ENCODE data around the gene STX8.

The STX8 gene

GRCh38 chr17:9228408-9229159 lies 347.0 kb downstream of the STX8 start:
- DNase-seq (ENCODE audit: low read depth in 2 of 2): no peak

DNA sequence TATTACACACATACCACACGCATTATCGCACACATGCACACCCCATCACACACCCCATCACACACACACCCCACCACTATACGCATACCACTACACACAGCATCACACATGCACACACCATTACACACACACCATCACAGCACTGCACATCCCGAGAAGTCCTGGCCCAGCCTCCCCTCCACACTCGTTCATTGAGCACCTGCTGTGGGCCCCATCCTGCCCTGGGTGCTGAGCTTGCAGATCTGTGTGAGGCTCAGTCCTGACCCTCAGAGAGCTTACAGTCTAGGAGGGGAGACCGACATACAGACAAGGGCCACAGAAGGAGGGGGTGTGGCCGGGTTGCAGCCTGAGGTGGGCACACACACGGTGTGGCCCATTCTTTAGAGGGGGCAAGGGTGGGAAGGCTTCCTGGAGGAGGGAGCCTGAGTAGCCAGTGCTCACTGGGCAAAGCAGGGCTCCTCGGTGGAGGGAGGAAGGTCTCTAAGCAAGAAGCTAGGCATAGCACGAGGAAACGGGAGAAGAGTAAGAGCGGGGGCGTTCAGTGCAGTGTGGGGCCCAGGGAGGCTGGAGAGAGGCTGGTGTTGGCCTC lies 347.7 kb downstream of the STX8 start:
- DNase-seq (ENCODE audit: low read depth in 2 of 2): no peak

DNA sequence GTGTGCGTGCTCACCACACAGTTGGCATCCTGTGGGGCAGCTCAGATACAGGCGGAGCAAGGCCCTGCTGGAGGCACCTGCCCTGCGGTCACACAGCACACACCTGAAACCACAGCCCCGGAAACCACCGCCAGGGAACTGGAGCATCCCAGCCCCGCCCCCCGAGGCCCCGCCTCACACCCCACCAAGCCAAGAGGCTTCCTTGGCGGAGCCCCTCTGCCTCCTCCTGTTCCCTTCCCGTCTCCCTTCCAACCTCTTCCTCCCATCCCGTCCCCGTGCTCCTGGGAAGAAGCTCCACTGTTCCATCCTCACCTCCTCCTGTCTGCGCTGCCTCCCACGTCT lies 348.9 kb downstream of the STX8 start:
- no peak for DNase-seq (ENCODE audit: low read depth in 2 of 2)

DNA sequence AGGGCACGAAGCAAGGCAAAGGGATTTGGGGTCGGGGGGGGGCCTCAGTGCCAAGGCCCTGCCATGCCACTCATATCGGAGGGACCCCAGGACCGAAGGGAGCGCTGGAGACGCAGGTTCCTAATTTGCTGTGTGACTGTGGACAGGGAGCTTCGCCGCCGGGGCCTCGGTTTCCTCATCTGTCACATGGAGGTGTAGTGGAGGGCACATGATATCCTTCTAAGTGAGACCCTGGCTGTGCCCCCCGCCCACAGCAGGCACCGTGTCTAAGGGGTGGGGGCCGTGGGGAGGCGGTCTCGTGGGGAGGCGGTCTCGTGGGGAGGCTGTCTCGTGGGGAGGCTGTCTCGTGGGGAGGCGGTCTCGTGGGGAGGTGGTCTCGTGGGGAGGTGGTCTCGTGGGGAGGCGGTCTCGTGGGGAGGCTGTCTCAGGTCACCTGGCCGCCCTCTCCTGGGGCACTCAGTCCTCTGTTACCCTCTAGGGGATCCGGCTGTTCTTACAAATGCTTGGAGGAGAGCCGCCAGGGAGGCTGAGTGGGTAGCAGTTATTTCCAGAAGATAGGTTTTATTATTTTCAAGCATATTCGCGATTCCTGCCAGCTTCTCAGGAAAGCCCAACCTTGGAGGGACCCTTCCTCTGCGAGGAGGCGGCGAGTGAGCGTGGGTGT lies 349.4 kb downstream of the STX8 start:
- no peak for DNase-seq (ENCODE audit: low read depth in 2 of 2)

DNA sequence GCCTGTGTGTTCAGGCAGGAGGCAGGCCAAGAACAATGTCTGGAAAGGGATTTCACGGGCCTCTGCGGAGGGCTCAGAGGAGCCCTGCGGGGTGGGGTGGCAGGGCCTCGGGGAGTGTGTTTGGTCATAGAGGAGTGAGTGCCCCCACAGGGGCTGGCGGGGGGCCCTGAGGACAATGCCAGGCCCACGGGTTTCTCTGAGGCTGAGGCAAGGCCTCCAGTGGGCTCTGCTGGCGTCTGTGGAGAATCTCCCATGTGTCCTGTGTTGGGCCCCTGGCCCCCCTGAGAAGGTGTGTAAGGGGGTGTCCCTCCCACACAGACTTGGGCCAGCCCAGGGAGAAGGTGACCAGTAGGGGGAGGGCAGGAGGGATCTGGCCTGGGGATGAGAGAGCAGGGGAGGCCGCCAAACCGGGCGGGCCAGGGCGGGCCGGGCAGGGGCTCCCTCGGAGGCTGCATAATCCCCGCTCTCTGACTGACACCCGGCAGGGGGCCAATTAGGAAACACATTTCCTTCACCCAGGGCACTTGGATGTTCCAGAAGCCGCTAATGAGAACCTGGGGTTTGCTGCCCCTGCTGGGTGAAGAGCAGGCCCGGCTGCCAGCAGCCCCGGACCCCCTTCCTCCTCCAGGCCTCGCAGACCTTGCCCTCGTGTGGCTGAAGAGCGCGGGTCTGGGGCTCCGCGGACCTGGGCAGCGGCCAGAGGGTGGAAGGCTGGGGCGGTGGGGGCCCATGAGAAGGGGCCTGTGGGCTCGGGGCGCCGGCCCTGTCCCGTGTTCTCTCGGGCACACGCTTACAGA lies 350.1 kb downstream of the STX8 start:
- no peak for DNase-seq (ENCODE audit: low read depth in 2 of 2)

GRCh38 chr17:9224485-9224884 lies 351.1 kb downstream of the STX8 start:
- DNase-seq (ENCODE audit: low read depth in 2 of 2): no peak

DNA sequence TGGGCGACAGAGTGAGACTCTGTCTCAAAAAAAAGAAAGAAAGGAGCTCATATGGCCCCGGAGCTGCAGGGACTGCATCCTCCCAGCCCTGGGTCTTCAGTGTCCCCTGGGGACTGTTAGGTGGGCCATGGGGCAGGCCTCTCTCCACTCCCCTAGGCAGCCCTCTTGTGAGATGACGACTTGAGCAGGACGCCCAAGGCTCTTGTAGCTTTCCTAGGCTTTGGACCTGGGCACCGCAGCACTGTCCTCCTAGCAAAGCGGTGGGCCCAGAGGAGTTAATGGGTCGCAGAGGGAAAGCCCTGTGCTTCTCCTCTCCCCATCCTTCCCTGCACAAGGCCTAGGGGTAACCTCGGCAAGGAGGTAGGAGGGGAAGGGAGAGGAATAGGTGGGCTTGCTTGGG lies 352.1 kb downstream of the STX8 start:
- DNase-seq (ENCODE audit: low read depth in 2 of 2): no peak

DNA sequence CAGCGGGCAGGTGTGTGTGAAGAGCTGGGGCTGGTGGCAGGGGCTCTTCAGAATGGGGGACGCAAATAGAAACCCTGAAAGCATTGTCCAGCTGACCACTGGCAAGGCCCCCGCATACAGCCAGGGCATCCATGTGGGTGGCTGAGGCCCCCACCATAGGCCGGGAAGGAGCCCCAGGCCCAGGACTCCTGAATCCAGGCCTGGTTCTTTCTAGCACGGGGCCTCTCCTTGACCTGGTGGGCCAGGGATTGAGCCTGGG lies 353.8 kb downstream of the STX8 start:
- DNase-seq (ENCODE audit: low read depth in 2 of 2): no peak

DNA sequence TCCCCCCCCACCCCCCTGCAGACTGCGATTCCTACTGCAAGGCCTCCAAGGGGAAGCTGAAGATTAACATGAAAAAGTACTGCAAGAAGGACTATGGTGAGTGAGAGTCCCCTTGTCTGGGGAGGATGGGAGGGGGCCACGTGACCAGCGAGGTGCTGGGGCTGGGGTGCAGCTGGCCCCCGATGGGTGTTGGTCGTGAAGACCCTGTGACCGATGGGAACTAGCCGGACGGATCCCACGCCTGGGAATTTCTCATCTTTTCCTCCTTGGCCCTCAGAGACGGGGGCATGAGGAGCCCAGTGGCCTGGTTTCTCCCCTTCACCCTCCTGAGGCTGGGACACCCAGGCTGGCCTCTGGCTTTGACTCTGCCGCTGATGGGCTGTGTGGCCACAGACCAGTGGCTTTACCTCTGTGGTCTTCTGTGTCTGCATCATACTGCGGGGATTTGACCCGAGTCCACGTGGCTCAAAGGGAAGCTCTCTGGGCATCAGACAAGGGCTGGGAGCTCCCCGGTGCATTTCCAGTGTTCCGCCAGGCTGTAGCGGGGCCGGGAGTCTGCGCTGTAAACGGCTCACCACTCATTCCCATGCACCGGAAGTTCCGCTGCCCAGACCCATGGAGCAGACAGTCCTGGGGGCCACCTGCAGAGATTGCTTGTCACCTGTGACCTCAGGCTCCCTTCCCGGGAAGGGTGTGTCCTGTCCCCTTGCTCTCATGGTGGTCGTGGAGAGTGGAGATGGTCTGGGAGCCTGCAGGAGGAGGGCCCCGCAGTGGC lies 354.3 kb downstream of the STX8 start:
- DNase-seq (ENCODE audit: low read depth in 2 of 2): no peak

DNA sequence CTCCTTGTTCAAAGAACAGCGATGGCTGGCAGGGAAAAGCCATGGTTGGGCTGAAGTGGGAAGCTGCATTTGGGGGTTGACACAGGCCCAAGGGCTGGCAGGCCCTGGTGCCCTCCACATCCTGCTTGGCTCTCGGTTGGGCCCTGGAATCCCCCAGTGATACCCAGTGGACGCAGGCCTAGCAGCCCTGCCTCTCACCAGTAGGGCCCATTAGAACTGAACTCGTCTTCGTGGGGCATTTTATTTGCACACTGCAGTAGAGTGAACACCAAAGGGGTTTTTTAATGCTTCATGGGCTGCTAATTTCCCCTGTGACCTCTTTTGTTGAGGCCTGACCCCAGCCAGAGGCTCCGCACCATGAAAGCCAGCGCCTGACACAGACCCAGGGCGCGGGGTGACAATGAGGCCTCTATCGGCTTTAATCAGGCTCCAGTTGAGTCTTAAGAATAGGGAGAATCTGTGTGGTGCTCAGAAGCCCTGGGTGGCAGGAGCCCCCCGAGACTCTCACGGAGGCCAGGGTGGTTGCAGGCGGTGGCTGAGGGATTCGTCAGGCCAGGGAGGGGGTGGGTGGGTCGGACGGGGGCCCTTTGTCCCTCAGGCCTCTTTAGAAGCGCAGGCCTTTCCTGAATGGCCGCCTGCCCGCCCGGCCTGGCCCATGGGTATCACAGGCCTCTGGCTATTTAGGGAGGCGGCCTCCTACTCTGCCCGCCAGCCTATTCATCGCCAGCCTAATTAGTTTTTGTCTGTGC lies 355.0 kb downstream of the STX8 start:
- no peak for DNase-seq (ENCODE audit: low read depth in 2 of 2)

DNA sequence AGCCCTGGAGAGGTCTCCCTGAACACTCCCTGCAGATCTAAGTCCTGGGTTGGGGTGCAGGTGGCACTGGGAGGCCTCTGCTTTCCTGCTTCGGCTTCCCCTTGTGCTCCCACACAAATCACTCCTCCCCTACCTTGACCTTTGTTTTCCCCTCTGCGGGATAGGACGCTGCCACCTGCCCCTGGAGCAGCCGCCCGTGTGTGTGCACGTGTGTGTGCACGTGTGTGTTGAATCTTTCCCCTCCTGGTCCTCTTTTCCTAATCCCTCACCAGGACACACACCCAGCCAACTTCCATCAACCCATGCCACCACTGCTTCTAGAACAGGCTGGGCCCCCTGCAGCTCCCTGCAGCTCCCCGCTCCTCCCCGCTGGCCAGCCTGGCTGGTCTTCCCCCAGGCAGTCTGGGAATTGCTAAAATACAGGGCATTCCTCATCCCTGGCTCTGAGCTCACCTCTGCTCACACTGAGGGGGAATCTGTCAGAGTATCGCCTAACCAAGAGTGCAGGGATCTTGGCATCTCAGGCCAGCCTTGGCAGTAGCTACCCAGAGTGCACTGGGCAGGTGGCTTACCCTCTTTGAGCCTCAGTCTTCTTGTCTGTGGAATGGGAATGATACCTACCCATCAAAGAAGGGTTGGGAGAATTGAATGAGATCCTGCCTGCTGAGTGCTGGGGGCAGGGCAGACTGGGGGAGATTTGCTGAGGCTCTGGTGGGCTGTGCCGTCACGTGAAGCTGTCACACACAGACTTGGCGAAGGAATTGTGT lies 355.8 kb downstream of the STX8 start:
- no peak for DNase-seq (ENCODE audit: low read depth in 2 of 2)

- no peak for DNase-seq (ENCODE audit: low read depth in 2 of 2)
Measured at GRCh38 chr17:9218911-9219310, 356.7 kb downstream of the STX8 start.

- no peak for DNase-seq (ENCODE audit: low read depth in 2 of 2)
Measured at GRCh38 chr17:9218064-9218635, 357.5 kb downstream of the STX8 start.

DNA sequence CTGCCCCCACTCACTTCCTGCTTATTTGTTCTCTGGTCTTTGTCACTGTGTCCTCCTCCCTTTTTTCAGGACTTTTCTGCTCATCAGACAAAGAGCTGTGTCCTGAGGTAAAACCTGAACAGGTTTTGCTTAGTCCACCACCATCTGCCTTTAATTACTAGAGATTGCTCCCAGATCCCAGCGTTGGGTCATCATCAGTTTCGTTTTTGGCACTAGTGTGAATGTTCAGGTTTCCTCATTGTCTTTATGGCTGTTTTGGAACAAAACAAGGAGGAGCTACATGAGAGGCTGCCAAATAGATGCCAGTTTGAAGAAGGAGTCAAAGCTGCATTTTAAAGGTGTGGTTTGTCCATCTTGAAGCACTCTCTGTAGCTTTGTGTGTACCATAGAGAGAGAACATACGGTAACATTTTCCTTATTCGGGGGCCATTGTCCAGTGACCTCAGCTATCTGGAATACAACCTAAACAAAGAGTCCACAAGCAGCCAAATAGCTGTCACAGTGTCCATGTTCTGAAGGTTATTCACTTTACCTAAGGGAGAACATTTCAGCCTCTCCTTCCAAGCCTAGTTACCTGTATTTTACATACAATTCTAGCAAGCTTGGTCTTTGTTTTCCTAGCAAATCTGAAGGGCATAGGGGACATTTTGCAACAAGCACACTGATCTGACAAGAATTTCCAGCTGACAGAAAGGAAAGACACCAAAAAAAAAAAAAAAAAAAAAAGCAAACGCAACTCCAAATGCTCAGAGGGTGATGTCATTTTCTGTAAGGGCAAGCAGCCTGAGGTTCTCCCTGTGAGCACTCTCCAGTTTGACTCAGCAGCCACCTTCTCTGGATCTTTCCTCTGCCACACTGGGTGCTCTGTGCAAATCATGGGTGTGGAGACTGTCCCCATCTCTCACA lies 358.2 kb downstream of the STX8 start:
- DNase-seq (ENCODE audit: low read depth in 2 of 2): no peak

GRCh38 chr17:9215465-9215864 lies 360.2 kb downstream of the STX8 start:
- DNase-seq (ENCODE audit: low read depth in 2 of 2): no peak

DNA sequence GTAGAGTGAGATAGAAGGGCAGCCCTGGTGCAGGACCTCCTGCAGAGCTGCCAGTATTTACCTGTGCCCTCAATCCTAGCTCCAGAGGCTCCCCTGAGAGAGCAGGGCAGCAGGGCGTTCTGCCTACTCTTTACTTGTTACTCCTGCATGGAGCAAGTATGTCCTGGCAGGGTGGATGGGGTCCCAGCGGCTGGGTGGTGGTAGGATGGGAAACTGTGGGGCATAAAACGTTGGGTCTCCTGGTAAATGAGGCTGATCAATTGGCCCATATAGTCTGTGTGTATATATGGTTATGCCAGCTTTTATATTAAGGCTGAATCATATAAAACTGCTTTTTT lies 362.3 kb downstream of the STX8 start:
- DNase-seq (ENCODE audit: low read depth in 2 of 2): no peak

GRCh38 chr17:9212376-9213302 lies 363.0 kb downstream of the STX8 start:
- no peak for DNase-seq (ENCODE audit: low read depth in 2 of 2)

DNA sequence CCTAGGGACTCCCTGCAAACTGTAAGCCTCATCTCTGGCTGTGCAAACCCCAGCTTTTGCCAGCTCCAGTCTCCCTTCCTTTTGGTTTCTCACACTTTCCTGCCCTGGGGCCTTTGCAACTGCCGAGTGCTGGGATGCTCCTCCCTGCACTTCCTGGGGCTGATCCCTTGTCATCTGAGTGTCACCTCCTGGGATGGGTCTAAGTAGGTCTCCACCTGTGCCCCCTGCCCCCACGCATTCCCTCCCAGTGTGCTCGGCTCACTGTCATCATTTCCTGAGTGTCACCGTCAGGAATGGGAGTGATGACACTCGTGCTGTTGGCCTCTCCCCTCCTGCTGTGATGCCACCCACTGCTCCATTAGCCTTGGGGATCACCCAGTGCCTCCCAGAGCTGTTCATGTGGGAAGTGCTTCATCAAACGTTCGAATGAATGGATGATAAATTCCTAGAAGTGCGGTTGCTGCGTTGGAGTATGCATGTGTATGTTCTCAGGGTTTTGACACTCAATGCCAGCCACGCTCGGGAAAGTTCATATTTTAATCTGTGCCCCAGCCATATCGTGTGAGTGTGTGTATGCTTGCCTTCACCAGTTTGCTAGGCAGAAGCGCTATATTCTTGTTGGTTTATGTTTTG lies 364.4 kb downstream of the STX8 start:
- DNase-seq (ENCODE audit: low read depth in 2 of 2): no peak

Measured in stimulated activated CD8-positive, alpha-beta memory T cell treated with anti-CD3 and anti-CD28 coated beads, Interleukin-2, amount 100 ng/mL, for 1 hour (primary cell).